GM12878 (cell line): ENCODE results near the gene ANKRD44. TPM values are rescaled to one million over a fixed set of nuclear protein-coding genes. Genes with fewer than 3 reads are reported as not detected.

Experiments
- CEBPB ChIP-seq, 2 experiments: fragments of 150-350 bp in 1 of 2; IDR thresholded peaks; 2 replicates each; pipeline ENCODE4 v1.6.1; 2012 to 2014; ENCODE audit warnings: low read depth in 2 of 2, low read length in 2 of 2, borderline replicate concordance in 1 of 2, inconsistent platforms in 1 of 2
- MTA2 ChIP-seq: fragments of 450-650 bp; IDR thresholded peaks from 2 replicates; pipeline ENCODE4 v1.6.1; 2016; ENCODE audit warnings: low read depth, mild to moderate bottlenecking, moderate library complexity
- TCF3 ChIP-seq: IDR thresholded peaks from 2 replicates; pipeline ENCODE4 v1.6.1; 2012; ENCODE audit warnings: low read depth, mild to moderate bottlenecking, low read length, borderline replicate concordance; ENCODE audit not compliant: insufficient read depth
- YY1 ChIP-seq: IDR thresholded peaks from 2 replicates; pipeline ENCODE4 v1.6.1; 2011; ENCODE audit warnings: low read depth, mild to moderate bottlenecking, low read length
- ZNF207 ChIP-seq: fragments of 450-650 bp; IDR thresholded peaks from 2 replicates; pipeline ENCODE4 v1.6.1; 2014; ENCODE audit warnings: antibody characterized with exemption, mild to moderate bottlenecking, borderline replicate concordance
- ZNF24 ChIP-seq: fragments of 450-650 bp; IDR thresholded peaks from 2 replicates; pipeline ENCODE4 v1.6.1; 2017; ENCODE audit warnings: antibody characterized with exemption, mild to moderate bottlenecking
- polyA plus RNA-seq, 11 experiments: library from polyadenylated mRNA; depleted of rRNA in 4 of 11; unstranded in 6 of 11; stranded (reverse) in 5 of 11; fragments of >200 nt; fragmentation: Nextera tagmentation in 4 of 11; fragmentation: Illumina TruSeq in 1 of 11; extraction: Ambion mirVana in 4 of 11; extraction: Trizol in 1 of 11; gene quantifications; 1 replicate in 1 of 11; 2 replicates in 10 of 11; pipeline versions ENCODE4 v1.2.1 to v1.2.3, GENCODE V29; 2011 to 2016; ENCODE audit warnings: inconsistent platforms in 2 of 11, missing spikeins in 2 of 11, low read depth in 1 of 11
- total RNA-seq, 4 experiments: library from RNA; depleted of rRNA in 3 of 4; stranded (reverse); fragments of >200 nt in 3 of 4; fragmentation: Illumina TruSeq in 1 of 4; extraction: Trizol in 1 of 4; gene quantifications; 2 replicates each; pipeline versions ENCODE4 v1.2.1 to v1.2.3, GENCODE V29; 2013 to 2021
- TF ChIP-seq, protein P1 (sequence below): IDR thresholded peaks from 2 replicates; pipeline ENCODE4 v1.6.1; 2011; ENCODE audit warnings: borderline replicate concordance, low read depth, mild to moderate bottlenecking, moderate library complexity, low read length; ENCODE audit not compliant: insufficient read depth, poor library complexity, severe bottlenecking
- TF ChIP-seq, protein P2 (sequence below): IDR thresholded peaks from 2 replicates; pipeline ENCODE4 v1.6.1; 2012; ENCODE audit warnings: mild to moderate bottlenecking, low read depth, low read length
- TF ChIP-seq, protein P3 (sequence below): fragments of 450-650 bp; IDR thresholded peaks from 2 replicates; pipeline ENCODE4 v1.6.1; 2018; ENCODE audit warnings: mild to moderate bottlenecking, low read depth, moderate library complexity; ENCODE audit not compliant: partially characterized antibody
- TF ChIP-seq, protein P4 (sequence below): IDR thresholded peaks from 2 replicates; pipeline ENCODE4 v1.6.1; 2012; ENCODE audit warnings: low read depth, low read length, improper control_type of control experiment
- TF ChIP-seq, protein P5 (sequence below): fragments of 450-650 bp; formaldehyde crosslinking; IDR thresholded peaks from 2 replicates; pipeline ENCODE4 v1.4.0; 2022; ENCODE audit warnings: mild to moderate bottlenecking, moderate library complexity

The ANKRD44 gene
- total and polyA plus RNA-seq, 10 of the 15 experiments (the other 5 are each of a cell fraction or from before 2014, with no cell fraction given), result 19.1 to 99.1 (median 59.6) TPM

DNA sequence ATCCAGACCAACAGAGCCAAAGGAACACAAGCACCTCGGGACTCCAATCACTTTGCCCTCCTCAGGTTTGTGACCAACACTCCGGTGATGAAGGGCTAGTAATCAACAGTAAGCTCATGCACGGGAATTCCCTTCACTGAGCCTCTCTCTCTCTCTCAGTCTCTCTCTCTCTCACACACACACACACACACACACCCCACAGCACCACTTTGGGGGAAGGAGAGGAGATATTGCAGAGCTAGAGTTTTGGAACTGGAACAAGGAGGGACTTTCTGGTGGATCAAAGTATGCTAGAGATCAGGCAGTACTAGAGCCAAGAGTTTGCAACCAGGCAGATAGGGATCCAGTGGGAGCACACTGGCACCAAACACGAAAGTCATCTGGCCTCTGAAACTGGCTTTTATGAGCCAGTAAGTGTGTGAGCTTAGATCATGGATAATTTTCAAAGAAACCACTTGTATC is 98.7 kb downstream of the ANKRD44 start (continued):
- TF ChIP-seq, protein P1, sequence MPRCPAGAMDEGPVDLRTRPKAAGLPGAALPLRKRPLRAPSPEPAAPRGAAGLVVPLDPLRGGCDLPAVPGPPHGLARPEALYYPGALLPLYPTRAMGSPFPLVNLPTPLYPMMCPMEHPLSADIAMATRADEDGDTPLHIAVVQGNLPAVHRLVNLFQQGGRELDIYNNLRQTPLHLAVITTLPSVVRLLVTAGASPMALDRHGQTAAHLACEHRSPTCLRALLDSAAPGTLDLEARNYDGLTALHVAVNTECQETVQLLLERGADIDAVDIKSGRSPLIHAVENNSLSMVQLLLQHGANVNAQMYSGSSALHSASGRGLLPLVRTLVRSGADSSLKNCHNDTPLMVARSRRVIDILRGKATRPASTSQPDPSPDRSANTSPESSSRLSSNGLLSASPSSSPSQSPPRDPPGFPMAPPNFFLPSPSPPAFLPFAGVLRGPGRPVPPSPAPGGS, result no peak
- TF ChIP-seq ZNF207, result no peak
- TF ChIP-seq, protein P2, sequence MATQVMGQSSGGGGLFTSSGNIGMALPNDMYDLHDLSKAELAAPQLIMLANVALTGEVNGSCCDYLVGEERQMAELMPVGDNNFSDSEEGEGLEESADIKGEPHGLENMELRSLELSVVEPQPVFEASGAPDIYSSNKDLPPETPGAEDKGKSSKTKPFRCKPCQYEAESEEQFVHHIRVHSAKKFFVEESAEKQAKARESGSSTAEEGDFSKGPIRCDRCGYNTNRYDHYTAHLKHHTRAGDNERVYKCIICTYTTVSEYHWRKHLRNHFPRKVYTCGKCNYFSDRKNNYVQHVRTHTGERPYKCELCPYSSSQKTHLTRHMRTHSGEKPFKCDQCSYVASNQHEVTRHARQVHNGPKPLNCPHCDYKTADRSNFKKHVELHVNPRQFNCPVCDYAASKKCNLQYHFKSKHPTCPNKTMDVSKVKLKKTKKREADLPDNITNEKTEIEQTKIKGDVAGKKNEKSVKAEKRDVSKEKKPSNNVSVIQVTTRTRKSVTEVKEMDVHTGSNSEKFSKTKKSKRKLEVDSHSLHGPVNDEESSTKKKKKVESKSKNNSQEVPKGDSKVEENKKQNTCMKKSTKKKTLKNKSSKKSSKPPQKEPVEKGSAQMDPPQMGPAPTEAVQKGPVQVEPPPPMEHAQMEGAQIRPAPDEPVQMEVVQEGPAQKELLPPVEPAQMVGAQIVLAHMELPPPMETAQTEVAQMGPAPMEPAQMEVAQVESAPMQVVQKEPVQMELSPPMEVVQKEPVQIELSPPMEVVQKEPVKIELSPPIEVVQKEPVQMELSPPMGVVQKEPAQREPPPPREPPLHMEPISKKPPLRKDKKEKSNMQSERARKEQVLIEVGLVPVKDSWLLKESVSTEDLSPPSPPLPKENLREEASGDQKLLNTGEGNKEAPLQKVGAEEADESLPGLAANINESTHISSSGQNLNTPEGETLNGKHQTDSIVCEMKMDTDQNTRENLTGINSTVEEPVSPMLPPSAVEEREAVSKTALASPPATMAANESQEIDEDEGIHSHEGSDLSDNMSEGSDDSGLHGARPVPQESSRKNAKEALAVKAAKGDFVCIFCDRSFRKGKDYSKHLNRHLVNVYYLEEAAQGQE, result no peak
- peak; percentile 79 for TF ChIP-seq MTA2
- TF ChIP-seq YY1, result 0 out of 2 replicates have a peak, but pooled peaks have one; percentile 37
- TF ChIP-seq CEBPB (IDR thresholded peaks at IDR 0.05; ENCODE audit: borderline replicate concordance in 1 of 2, low read depth in 2 of 2, low read length in 2 of 2), result no peak
- TF ChIP-seq, protein P3, sequence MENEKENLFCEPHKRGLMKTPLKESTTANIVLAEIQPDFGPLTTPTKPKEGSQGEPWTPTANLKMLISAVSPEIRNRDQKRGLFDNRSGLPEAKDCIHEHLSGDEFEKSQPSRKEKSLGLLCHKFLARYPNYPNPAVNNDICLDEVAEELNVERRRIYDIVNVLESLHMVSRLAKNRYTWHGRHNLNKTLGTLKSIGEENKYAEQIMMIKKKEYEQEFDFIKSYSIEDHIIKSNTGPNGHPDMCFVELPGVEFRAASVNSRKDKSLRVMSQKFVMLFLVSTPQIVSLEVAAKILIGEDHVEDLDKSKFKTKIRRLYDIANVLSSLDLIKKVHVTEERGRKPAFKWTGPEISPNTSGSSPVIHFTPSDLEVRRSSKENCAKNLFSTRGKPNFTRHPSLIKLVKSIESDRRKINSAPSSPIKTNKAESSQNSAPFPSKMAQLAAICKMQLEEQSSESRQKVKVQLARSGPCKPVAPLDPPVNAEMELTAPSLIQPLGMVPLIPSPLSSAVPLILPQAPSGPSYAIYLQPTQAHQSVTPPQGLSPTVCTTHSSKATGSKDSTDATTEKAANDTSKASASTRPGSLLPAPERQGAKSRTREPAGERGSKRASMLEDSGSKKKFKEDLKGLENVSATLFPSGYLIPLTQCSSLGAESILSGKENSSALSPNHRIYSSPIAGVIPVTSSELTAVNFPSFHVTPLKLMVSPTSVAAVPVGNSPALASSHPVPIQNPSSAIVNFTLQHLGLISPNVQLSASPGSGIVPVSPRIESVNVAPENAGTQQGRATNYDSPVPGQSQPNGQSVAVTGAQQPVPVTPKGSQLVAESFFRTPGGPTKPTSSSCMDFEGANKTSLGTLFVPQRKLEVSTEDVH, result no peak
- TF ChIP-seq, protein P4, sequence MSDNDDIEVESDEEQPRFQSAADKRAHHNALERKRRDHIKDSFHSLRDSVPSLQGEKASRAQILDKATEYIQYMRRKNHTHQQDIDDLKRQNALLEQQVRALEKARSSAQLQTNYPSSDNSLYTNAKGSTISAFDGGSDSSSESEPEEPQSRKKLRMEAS, result no peak; the same call in 1 of the 2 replicates
- TF ChIP-seq ZNF24, result peak; percentile 50; the same call in 1 of the 2 replicates
- TF ChIP-seq, protein P5, sequence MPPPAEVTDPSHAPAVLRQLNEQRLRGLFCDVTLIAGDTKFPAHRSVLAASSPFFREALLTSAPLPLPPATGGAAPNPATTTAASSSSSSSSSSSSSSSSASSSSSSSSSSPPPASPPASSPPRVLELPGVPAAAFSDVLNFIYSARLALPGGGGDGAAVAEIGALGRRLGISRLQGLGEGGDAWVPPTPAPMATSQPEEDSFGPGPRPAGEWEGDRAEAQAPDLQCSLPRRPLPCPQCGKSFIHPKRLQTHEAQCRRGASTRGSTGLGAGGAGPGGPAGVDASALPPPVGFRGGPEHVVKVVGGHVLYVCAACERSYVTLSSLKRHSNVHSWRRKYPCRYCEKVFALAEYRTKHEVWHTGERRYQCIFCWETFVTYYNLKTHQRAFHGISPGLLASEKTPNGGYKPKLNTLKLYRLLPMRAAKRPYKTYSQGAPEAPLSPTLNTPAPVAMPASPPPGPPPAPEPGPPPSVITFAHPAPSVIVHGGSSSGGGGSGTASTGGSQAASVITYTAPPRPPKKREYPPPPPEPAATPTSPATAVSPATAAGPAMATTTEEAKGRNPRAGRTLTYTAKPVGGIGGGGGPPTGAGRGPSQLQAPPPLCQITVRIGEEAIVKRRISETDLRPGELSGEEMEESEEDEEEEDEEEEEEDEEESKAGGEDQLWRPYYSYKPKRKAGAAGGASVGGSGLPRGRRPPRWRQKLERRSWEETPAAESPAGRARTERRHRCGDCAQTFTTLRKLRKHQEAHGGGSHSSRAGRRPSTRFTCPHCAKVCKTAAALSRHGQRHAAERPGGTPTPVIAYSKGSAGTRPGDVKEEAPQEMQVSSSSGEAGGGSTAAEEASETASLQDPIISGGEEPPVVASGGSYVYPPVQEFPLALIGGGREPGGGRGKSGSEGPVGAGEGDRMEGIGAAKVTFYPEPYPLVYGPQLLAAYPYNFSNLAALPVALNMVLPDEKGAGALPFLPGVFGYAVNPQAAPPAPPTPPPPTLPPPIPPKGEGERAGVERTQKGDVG (CRISPR knock-in tag), result no peak
- TF ChIP-seq TCF3, result no peak
- TF ChIP-seq, all 136 proteins: peak for 31
